ENCODE results near the gene SNTG2.

Gene SNTG2

GRCh38 chr2:1348789-1349188 is 398.1 kb downstream of the SNTG2 start:
- no peak for ATAC-seq
- no peak for TF ChIP-seq ZFP30 (CRISPR knock-in tag; IDR thresholded peaks at IDR 0.05)
- TF ChIP-seq ZFP3 (CRISPR knock-in tag; IDR thresholded peaks at IDR 0.05), result no peak
- TF ChIP-seq GLIS3 (CRISPR knock-in tag; IDR thresholded peaks at IDR 0.05), result no peak
- TF ChIP-seq ZNF8 (CRISPR knock-in tag; IDR thresholded peaks at IDR 0.05), result no peak
- TF ChIP-seq, protein P1, sequence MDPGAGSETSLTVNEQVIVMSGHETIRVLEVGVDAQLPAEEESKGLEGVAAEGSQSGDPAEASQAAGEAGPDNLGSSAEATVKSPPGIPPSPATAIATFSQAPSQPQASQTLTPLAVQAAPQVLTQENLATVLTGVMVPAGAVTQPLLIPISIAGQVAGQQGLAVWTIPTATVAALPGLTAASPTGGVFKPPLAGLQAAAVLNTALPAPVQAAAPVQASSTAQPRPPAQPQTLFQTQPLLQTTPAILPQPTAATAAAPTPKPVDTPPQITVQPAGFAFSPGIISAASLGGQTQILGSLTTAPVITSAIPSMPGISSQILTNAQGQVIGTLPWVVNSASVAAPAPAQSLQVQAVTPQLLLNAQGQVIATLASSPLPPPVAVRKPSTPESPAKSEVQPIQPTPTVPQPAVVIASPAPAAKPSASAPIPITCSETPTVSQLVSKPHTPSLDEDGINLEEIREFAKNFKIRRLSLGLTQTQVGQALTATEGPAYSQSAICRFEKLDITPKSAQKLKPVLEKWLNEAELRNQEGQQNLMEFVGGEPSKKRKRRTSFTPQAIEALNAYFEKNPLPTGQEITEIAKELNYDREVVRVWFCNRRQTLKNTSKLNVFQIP (CRISPR knock-in tag; IDR thresholded peaks at IDR 0.05; ENCODE audit: borderline replicate concordance, low read depth), result no peak
- no peak for TF ChIP-seq ZNF565 (CRISPR knock-in tag; conservative IDR thresholded peaks at IDR 0.05; ENCODE audit: low read depth)
- no peak for TF ChIP-seq TCF4 (CRISPR knock-in tag; IDR thresholded peaks at IDR 0.05; ENCODE audit: borderline replicate concordance)

DNA sequence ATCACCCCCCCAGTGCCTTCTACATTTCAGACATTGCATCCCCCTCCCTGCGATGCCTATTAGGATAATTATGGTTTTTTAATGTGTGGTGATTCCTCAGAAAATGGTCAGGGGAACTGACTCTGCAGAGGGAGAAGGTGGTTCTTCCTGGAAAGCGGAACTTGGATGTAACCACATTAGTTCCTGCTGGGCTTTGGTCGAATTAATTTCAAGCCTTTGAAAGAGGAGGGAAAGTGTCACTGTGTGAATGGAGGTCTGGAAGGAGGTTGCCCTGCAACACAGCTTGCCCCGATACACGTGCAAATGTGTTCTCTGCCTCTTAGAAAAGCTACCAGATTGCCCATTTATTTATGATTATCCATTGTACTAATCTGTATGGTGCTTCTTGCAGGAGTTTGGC is 399.5 kb downstream of the SNTG2 start:
- TF ChIP-seq ZC3H10 (CRISPR knock-in tag; IDR thresholded peaks at IDR 0.05) (no peak), PPARA (CRISPR knock-in tag; IDR thresholded peaks at IDR 0.05; ENCODE audit: borderline replicate concordance) (no peak), ZNF8 (CRISPR knock-in tag; IDR thresholded peaks at IDR 0.05) (no peak), RARB (CRISPR knock-in tag; IDR thresholded peaks at IDR 0.05) (no peak), ZNF565 (CRISPR knock-in tag; conservative IDR thresholded peaks at IDR 0.05; ENCODE audit: low read depth) (no peak), TSHZ2 (CRISPR knock-in tag; IDR thresholded peaks at IDR 0.05) (no peak), ARNTL (CRISPR knock-in tag; IDR thresholded peaks at IDR 0.05; ENCODE audit: borderline replicate concordance, low read depth) (no peak), TOX (CRISPR knock-in tag; IDR thresholded peaks at IDR 0.05; ENCODE audit: borderline replicate concordance) (no peak), OSR1 (CRISPR knock-in tag; IDR thresholded peaks at IDR 0.05) (no peak)
- TF ChIP-seq, protein P2, sequence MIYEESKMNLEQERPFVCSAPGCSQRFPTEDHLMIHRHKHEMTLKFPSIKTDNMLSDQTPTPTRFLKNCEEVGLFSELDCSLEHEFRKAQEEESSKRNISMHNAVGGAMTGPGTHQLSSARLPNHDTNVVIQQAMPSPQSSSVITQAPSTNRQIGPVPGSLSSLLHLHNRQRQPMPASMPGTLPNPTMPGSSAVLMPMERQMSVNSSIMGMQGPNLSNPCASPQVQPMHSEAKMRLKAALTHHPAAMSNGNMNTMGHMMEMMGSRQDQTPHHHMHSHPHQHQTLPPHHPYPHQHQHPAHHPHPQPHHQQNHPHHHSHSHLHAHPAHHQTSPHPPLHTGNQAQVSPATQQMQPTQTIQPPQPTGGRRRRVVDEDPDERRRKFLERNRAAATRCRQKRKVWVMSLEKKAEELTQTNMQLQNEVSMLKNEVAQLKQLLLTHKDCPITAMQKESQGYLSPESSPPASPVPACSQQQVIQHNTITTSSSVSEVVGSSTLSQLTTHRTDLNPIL (CRISPR knock-in tag; IDR thresholded peaks at IDR 0.05; ENCODE audit: low read depth), result no peak
- no peak for ATAC-seq

DNA sequence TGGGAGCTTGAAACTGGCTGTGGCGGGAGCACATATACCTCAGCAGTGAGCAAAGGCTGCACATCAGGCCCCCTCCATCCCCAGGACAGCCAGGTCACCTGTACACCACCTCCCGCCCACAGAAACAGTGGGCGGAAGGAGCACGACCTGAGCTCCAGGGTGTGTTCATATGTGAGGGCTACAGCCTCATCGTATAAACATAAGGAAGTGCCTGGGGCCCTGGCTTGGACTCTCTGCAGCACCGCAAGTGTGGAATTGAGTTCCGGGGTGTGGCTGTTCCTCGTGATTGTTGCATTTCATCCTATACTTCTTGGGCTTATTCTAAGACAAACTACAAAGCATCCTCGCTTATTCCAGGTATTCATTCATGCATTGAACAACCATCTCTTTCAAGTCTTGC is 402.5 kb downstream of the SNTG2 start:
- TF ChIP-seq ZFP3 (CRISPR knock-in tag; IDR thresholded peaks at IDR 0.05) (no peak), ZNF70 (CRISPR knock-in tag; IDR thresholded peaks at IDR 0.05) (no peak), ESRRG (CRISPR knock-in tag; IDR thresholded peaks at IDR 0.05) (no peak), OSR1 (CRISPR knock-in tag; IDR thresholded peaks at IDR 0.05) (no peak), ZC3H10 (CRISPR knock-in tag; IDR thresholded peaks at IDR 0.05) (no peak), TCF4 (CRISPR knock-in tag; IDR thresholded peaks at IDR 0.05; ENCODE audit: borderline replicate concordance) (no peak)
- TF ChIP-seq, protein P2 (CRISPR knock-in tag; IDR thresholded peaks at IDR 0.05; ENCODE audit: low read depth), result no peak
- no peak for ATAC-seq

DNA sequence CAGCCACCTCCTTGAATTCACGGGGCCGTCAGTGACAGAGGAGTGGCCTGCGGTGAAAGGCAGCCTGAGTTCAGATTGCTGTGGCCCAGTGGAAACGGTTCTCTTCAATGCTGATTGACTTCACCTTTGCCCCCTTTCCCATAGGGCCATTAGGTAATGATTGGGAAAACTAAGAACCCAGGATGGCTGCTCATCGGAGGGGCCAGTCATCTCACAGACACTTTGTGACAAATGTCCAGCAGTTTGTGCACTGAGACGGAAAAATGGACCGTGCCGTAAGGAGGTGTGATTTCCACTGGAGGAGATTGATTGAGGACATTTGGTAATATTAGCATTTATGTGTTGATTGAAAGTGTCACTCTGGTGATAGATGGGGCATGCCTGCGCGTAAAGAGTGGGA is 402.9 kb downstream of the SNTG2 start:
- no peak for ATAC-seq
- TF ChIP-seq ISL1 (CRISPR knock-in tag; IDR thresholded peaks at IDR 0.05) (no peak), ZC3H10 (CRISPR knock-in tag; IDR thresholded peaks at IDR 0.05) (no peak), CSRNP3 (CRISPR knock-in tag; IDR thresholded peaks at IDR 0.05) (no peak), TCF4 (CRISPR knock-in tag; IDR thresholded peaks at IDR 0.05; ENCODE audit: borderline replicate concordance) (no peak), PATZ1 (CRISPR knock-in tag; IDR thresholded peaks at IDR 0.05; ENCODE audit: borderline replicate concordance) (no peak), ZNF565 (CRISPR knock-in tag; conservative IDR thresholded peaks at IDR 0.05; ENCODE audit: low read depth) (no peak), SNAI2 (CRISPR knock-in tag; IDR thresholded peaks at IDR 0.05) (no peak), ZFP30 (CRISPR knock-in tag; IDR thresholded peaks at IDR 0.05) (no peak), GLIS3 (CRISPR knock-in tag; IDR thresholded peaks at IDR 0.05) (no peak), BACH2 (CRISPR knock-in tag; IDR thresholded peaks at IDR 0.05; ENCODE audit: borderline replicate concordance) (no peak), RARB (CRISPR knock-in tag; IDR thresholded peaks at IDR 0.05) (no peak), PPARA (CRISPR knock-in tag; IDR thresholded peaks at IDR 0.05; ENCODE audit: borderline replicate concordance) (no peak)
- TF ChIP-seq, protein P2 (CRISPR knock-in tag; IDR thresholded peaks at IDR 0.05; ENCODE audit: low read depth), result no peak
- TF ChIP-seq, protein P1 (CRISPR knock-in tag; IDR thresholded peaks at IDR 0.05; ENCODE audit: borderline replicate concordance, low read depth), result no peak
